ENCODE results near the gene MRPL28. TPM values are rescaled to one million over a fixed set of nuclear protein-coding genes. Genes with fewer than 3 reads are reported as not detected.
"Not testable (repeated sequence)": the region's sequence is repeated elsewhere in the genome, so short reads cannot be mapped to it uniquely, and the experiment has no call there.

Gene MRPL28
- total RNA-seq, 1 donor from 2014 or later = 82.2 TPM

DNA sequence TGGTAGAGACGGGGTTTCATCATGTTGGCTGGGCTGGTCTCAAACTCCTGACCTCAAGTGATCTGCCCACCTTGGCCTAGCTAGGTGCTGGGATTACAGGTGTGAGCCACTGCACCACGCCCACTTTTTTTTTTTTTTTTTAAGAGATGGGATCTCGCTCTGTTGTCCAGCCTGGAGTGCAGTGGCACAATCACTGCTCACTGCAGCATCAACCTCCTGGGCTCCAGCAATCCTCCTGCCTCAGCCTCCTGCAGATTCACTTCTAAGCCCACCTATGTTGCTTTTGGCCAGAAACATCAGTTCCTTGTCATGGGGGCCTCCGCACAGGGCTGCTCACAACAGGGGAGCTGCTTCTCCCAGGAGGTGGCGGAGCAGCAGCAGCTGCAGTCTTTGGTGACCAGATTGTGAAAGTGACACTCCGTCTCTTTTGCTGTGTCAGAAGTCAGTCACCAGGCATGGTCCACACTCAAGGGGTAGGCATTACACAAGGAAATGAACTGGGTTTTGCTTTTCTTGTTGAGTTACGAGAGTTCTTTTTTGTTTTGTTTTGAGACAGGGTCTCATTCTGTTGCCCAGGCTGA lies 22.2 kb upstream of the MRPL28 start:
- Histone ChIP-seq H4K20me1 (ENCODE audit: low read depth) (no peaks in the 10 kb centered on the region), H2AFZ (replicated peaks) (no peak overlapping the region), H3K9ac (no peak overlapping the region), H3K79me2 (ENCODE audit: low read depth) (no peaks in the 10 kb centered on the region), H3K4me2 (no peak overlapping the region), H3K4me3 (no peak overlapping the region), H3K27ac (no peak overlapping the region), H3K27me3 (peaks cover 2% of the 10 kb centered on the region), H3F3A (ENCODE audit: low read depth) (peaks cover 25% of the 10 kb centered on the region), H3K36me3 (no peaks in the 10 kb centered on the region), H3K4me1 (peaks cover 11% of the 10 kb centered on the region), H3K9me3 (ENCODE audit: low read depth) (no peaks in the 10 kb centered on the region)
- peaks cover 2% of the 10 kb centered on the region for H3K36me3 Mint-ChIP-seq
- H3K27ac Mint-ChIP-seq = no peak overlapping the region
- peaks cover 32% of the 10 kb centered on the region for H3K4me1 Mint-ChIP-seq
- H3K9me3 Mint-ChIP-seq = peaks cover 3% of the 10 kb centered on the region
- H3K4me3 Mint-ChIP-seq = no peak overlapping the region
- peaks cover 15% of the 10 kb centered on the region for H3K27me3 Mint-ChIP-seq (ENCODE audit: insufficient read depth, low read depth)
- TF ChIP-seq EZH2 (IDR thresholded peaks at IDR 0.05) = no peak
- TF ChIP-seq, protein P1, sequence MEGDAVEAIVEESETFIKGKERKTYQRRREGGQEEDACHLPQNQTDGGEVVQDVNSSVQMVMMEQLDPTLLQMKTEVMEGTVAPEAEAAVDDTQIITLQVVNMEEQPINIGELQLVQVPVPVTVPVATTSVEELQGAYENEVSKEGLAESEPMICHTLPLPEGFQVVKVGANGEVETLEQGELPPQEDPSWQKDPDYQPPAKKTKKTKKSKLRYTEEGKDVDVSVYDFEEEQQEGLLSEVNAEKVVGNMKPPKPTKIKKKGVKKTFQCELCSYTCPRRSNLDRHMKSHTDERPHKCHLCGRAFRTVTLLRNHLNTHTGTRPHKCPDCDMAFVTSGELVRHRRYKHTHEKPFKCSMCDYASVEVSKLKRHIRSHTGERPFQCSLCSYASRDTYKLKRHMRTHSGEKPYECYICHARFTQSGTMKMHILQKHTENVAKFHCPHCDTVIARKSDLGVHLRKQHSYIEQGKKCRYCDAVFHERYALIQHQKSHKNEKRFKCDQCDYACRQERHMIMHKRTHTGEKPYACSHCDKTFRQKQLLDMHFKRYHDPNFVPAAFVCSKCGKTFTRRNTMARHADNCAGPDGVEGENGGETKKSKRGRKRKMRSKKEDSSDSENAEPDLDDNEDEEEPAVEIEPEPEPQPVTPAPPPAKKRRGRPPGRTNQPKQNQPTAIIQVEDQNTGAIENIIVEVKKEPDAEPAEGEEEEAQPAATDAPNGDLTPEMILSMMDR (IDR thresholded peaks at IDR 0.05) = no peak
- DNase-seq (ENCODE audit: low spot score) = no peak

DNA sequence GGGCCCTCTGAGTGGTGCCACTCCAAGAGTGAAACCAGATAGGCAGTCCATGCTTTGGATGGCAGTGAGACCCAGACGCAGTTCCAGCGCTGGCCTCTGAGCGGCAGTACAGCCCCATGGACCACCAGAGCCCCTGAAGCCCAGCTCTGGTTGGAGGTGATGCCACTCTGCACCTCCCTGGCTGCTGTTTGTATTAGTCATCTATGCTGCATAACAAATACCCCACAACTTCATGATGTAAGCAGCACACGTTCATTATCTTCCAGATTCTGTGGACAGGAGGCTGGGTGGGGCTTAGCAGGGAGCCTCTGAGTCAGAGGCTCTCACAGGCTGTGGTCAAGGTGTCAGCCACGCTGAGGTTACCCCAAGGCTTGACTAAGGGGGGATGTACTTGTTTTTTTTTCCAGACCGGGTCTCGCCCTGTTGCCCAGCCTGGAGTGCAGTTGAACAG lies 21.6 kb upstream of the MRPL28 start:
- peaks cover 17% of the 10 kb centered on the region for H3K27me3 Mint-ChIP-seq (ENCODE audit: insufficient read depth, low read depth)

DNA sequence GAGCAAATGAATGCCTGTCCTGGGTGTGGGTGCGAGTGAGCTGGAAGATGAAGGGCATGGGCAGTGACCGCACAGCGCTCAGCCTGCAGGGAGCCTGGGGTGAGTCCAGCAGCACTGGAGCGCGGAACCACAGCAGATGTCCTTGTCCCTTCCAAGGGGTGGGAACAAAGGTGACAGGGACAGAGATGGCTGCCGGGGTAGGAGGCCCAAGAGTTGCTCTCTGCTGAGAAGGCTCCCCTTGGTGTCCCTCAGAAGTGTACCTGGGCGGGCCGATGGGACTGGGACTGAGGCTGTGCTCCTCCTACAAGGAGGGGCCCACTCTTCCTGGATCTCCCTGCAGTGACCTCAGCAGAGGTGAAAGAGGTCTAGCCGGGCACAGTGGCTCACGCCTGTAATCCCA lies 19.0 kb upstream of the MRPL28 start:
- no peaks in the 10 kb centered on the region for H3K36me3 ChIP-seq

More for the DNA sequence above, 21.6 kb upstream of the MRPL28 start:
- H3K36me3 Mint-ChIP-seq = peaks cover 2% of the 10 kb centered on the region
- Histone ChIP-seq H4K20me1 (ENCODE audit: low read depth) (no peaks in the 10 kb centered on the region), H3F3A (ENCODE audit: low read depth) (peaks cover 25% of the 10 kb centered on the region), H3K27ac (no peak overlapping the region), H3K79me2 (ENCODE audit: low read depth) (no peaks in the 10 kb centered on the region), H3K27me3 (peaks cover 2% of the 10 kb centered on the region), H3K9ac (no peak overlapping the region), H3K4me3 (no peak overlapping the region), H3K9me3 (ENCODE audit: low read depth) (no peaks in the 10 kb centered on the region), H3K4me2 (no peak overlapping the region), H3K4me1 (peaks cover 11% of the 10 kb centered on the region), H2AFZ (replicated peaks) (no peak overlapping the region), H3K36me3 (no peaks in the 10 kb centered on the region)
- H3K9me3 Mint-ChIP-seq = peaks cover 3% of the 10 kb centered on the region
- TF ChIP-seq, protein P1 (IDR thresholded peaks at IDR 0.05) = peak; percentile 84
- TF ChIP-seq EZH2phosphoT487 (IDR thresholded peaks at IDR 0.05) = no peak
- peak; percentile 75 for DNase-seq (ENCODE audit: low spot score)
- no peak overlapping the region for H3K27ac Mint-ChIP-seq
- peaks cover 32% of the 10 kb centered on the region for H3K4me1 Mint-ChIP-seq
- H3K4me3 Mint-ChIP-seq = peak overlapping the region; percentile 36

DNA sequence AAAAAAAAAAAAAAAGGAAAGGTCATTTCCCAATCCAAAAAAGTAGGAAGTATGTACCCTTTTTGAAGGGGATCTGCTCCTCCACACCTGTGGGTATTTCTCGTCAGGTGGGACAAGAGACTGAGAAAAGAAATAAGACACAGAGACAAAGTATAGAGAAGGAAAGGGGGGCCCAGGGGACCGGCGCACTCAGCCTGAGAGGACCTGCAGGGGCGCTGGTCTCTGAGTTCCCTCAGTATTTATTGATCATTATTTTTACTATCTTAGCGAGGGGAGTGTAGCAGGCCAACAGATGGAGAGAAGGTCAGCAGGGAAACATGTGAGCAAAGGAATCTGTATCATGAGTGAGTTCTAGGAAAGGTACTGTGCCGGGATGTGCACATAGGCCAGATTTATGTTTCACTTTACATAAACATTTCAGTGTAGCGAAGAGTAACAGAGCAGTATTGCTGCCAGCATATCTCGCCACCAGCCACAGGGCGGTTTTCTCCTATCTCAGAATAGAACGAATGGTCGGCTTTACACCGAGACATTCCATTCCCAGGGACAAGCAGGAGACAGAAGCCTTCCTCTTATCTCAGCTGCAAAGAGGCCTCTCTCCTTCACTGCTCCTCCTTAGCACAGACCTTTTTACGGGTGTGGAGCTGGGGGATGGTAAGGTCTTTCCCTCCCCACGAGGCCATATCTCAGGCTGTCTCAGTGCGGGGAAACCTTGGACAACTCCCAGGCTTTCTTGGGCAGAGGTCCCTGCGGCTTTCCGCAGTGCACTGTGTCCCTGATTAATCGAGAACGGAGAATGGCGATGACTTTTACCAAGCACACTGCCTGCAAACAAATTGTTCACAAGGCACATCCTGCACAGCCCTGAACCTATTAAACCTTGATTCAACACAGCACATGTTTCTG lies 17.7 kb upstream of the MRPL28 start:
- peaks cover 11% of the 10 kb centered on the region for H4K20me1 ChIP-seq (ENCODE audit: low read depth)
- H3K36me3 Mint-ChIP-seq; H3K79me2 ChIP-seq (ENCODE audit: low read depth); H3K9me3 ChIP-seq (ENCODE audit: low read depth); H3K4me3 ChIP-seq; DNase-seq (ENCODE audit: low spot score); H3K9ac ChIP-seq; H3K9me3 Mint-ChIP-seq; H2AFZ ChIP-seq (replicated peaks); H3K4me3 Mint-ChIP-seq; H3K27ac ChIP-seq; H3K4me2 ChIP-seq; H3K36me3 ChIP-seq: not testable (repeated sequence)
- Mint-ChIP-seq H3K27me3 (ENCODE audit: insufficient read depth, low read depth) (peaks cover 14% of the 10 kb centered on the region), H3K4me1 (peaks cover 44% of the 10 kb centered on the region), H3K27ac (peak overlapping the region; percentile 15)
- H3F3A ChIP-seq (ENCODE audit: low read depth) = peaks cover 38% of the 10 kb centered on the region
- peaks cover 15% of the 10 kb centered on the region for H3K27me3 ChIP-seq
- peaks cover 17% of the 10 kb centered on the region for H3K4me1 ChIP-seq

More for the DNA sequence above, 19.0 kb upstream of the MRPL28 start:
- Histone ChIP-seq H3F3A (ENCODE audit: low read depth) (peaks cover 25% of the 10 kb centered on the region), H2AFZ (replicated peaks) (no peak overlapping the region), H3K27ac (no peak overlapping the region), H3K9ac (no peak overlapping the region), H4K20me1 (ENCODE audit: low read depth) (no peaks in the 10 kb centered on the region), H3K27me3 (peaks cover 2% of the 10 kb centered on the region), H3K79me2 (ENCODE audit: low read depth) (no peaks in the 10 kb centered on the region), H3K4me3 (no peak overlapping the region), H3K4me1 (peaks cover 6% of the 10 kb centered on the region), H3K9me3 (ENCODE audit: low read depth) (no peaks in the 10 kb centered on the region), H3K4me2 (no peak overlapping the region)
- Mint-ChIP-seq H3K9me3 (peaks cover 3% of the 10 kb centered on the region), H3K27me3 (ENCODE audit: insufficient read depth, low read depth) (peaks cover 12% of the 10 kb centered on the region), H3K27ac (no peak overlapping the region), H3K4me3 (peak overlapping the region; percentile 3), H3K4me1 (peaks cover 30% of the 10 kb centered on the region), H3K36me3 (peaks cover 2% of the 10 kb centered on the region)
- DNase-seq (ENCODE audit: low spot score) = no peak
- TF ChIP-seq, protein P1 (IDR thresholded peaks at IDR 0.05) = no peak
- no peak for TF ChIP-seq EZH2 (IDR thresholded peaks at IDR 0.05)
- no peak for TF ChIP-seq EZH2phosphoT487 (IDR thresholded peaks at IDR 0.05)

Measured in neural progenitor cell (in vitro differentiated cells).